Keratinocyte (primary cell): Measurements from ENCODE around the gene TMOD1.
A peak's percentile ranks its signal among the peaks of the same experiment; 100 is the strongest.

Experiments
- EZH2 ChIP-seq: IDR thresholded peaks from one replicate; pipeline ENCODE4 v1.6.1; 2012; ENCODE audit warnings: inconsistent platforms, mild to moderate bottlenecking, low read length, moderate library complexity
- TF ChIP-seq, protein P1 (sequence below), 3 experiments: IDR thresholded peaks in 1 of 3; conservative IDR thresholded peaks in 1 of 3; optimal IDR thresholded peaks in 1 of 3; 2 replicates in 2 of 3; 3 replicates in 1 of 3; pipeline versions ENCODE3 to v1.5.1; 2011; ENCODE audit warnings: low read length in 3 of 3, mild to moderate bottlenecking in 3 of 3, moderate library complexity in 2 of 3, control low read depth in 1 of 3, inconsistent platforms in 1 of 3; ENCODE audit not compliant: insufficient read depth in 2 of 3; ENCODE audit errors: extremely low read depth in 1 of 3

DNA sequence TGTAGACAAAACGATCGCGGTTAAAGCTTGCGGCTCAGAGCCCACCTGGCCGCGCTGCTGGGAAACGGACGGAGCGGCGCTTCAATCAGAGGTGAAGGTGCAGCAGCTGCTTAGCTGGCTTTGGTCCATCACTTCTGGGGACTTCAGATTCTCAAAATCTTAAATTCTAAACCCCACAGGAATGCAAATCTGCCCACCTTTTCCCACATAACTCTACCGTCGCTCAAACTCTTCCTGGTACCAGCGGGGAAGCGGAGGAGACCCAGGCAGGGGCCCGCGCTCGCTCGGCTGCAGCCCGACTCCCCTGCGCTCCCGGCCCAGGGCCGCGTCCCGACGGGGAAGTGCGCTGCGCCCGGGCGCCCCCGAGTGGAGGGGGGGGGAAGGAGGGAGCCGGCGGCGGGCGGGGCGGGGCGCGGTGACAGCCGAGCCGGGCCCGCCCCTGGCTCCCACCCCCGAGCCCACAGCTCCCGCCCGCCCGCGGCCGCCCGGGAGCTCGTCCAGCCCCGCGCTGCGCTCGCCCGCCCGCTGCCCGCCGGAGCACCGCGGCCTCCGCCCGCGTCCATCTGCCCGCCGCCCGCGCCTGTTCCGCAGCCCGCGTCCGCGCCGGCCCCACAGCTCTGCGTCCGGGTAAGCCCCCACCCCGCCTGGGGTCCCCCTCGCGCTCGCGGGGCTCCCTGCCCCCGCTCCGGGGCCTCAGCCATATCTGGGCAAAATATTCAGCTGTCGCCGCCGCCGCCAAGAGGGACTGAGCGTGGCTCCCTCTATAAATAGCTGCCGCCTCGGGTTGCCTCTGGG is at the start of gene TMOD1:
- TF ChIP-seq, protein P1, sequence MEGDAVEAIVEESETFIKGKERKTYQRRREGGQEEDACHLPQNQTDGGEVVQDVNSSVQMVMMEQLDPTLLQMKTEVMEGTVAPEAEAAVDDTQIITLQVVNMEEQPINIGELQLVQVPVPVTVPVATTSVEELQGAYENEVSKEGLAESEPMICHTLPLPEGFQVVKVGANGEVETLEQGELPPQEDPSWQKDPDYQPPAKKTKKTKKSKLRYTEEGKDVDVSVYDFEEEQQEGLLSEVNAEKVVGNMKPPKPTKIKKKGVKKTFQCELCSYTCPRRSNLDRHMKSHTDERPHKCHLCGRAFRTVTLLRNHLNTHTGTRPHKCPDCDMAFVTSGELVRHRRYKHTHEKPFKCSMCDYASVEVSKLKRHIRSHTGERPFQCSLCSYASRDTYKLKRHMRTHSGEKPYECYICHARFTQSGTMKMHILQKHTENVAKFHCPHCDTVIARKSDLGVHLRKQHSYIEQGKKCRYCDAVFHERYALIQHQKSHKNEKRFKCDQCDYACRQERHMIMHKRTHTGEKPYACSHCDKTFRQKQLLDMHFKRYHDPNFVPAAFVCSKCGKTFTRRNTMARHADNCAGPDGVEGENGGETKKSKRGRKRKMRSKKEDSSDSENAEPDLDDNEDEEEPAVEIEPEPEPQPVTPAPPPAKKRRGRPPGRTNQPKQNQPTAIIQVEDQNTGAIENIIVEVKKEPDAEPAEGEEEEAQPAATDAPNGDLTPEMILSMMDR (optimal IDR thresholded peaks at IDR 0.05 in 1 of 3, IDR thresholded peaks at IDR 0.05 in 1 of 3, conservative IDR thresholded peaks at IDR 0.05 in 1 of 3; ENCODE audit: extremely low read depth in 1 of 3, insufficient read depth in 2 of 3, low read length in 3 of 3) = peak in 1 of 3 experiments; percentile 40
- TF ChIP-seq EZH2 = peak; percentile 70
